ENCODE measurements around the gene PSMA6.

Gene PSMA6

DNA sequence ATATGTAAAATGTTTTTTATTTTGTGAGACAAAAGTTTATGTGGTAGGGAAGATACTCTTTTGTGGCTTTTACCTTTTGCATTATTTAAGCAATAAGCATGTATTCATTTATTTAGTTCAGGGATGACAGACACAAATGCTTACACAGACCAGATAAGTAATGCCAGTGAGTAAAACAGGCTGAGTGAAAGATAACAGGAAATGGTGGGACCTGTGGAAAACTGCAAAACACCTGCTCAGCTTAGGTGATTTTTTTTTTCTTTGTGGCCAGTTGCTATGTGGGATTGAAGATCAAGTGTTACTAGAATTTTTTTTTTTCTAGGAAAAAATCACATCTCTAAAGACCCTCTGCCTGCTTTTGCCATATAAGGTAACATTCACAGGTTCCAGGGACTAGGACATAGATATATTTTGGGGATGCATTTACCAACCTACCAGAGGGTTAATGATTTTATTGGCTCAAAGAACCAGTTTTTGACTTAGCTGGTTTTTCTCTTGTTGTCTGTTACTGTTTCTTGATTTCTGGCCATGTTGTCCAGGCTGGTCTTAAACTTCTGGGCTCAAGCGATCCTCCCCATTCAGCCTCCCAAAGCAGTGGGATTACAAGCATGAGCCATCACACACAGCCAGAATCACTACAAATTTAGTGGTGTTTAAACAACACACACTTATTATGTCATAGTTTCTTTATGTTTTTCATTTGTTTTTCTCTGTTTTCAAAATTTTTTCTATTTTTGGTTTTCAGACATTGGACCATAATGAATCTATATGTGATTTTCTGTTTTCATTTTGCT, 9.8 kb downstream of the PSMA6 start:
- TF ChIP-seq, protein P1, sequence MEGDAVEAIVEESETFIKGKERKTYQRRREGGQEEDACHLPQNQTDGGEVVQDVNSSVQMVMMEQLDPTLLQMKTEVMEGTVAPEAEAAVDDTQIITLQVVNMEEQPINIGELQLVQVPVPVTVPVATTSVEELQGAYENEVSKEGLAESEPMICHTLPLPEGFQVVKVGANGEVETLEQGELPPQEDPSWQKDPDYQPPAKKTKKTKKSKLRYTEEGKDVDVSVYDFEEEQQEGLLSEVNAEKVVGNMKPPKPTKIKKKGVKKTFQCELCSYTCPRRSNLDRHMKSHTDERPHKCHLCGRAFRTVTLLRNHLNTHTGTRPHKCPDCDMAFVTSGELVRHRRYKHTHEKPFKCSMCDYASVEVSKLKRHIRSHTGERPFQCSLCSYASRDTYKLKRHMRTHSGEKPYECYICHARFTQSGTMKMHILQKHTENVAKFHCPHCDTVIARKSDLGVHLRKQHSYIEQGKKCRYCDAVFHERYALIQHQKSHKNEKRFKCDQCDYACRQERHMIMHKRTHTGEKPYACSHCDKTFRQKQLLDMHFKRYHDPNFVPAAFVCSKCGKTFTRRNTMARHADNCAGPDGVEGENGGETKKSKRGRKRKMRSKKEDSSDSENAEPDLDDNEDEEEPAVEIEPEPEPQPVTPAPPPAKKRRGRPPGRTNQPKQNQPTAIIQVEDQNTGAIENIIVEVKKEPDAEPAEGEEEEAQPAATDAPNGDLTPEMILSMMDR (IDR thresholded peaks at IDR 0.05; ENCODE audit: poor library complexity, severe bottlenecking): no peak
- ATAC-seq (ENCODE audit: low read depth) (no peak), DNase-seq (ENCODE audit: low spot score) (no peak)
- no peaks in the 10 kb centered on the region for H3K9me3 ChIP-seq (ENCODE audit: severe bottlenecking)
- H3K27ac ChIP-seq (ENCODE audit: poor library complexity, severe bottlenecking): no peak overlapping the region
- no peak overlapping the region for H3K4me3 ChIP-seq (ENCODE audit: severe bottlenecking)
- H3K4me1 ChIP-seq (ENCODE audit: insufficient read depth, poor library complexity, severe bottlenecking): peaks cover 15% of the 10 kb centered on the region
- peaks cover 62% of the 10 kb centered on the region for H3K36me3 ChIP-seq (ENCODE audit: low read depth)
- H3K27me3 ChIP-seq (ENCODE audit: insufficient read depth, poor library complexity, severe bottlenecking): no peaks in the 10 kb centered on the region

DNA sequence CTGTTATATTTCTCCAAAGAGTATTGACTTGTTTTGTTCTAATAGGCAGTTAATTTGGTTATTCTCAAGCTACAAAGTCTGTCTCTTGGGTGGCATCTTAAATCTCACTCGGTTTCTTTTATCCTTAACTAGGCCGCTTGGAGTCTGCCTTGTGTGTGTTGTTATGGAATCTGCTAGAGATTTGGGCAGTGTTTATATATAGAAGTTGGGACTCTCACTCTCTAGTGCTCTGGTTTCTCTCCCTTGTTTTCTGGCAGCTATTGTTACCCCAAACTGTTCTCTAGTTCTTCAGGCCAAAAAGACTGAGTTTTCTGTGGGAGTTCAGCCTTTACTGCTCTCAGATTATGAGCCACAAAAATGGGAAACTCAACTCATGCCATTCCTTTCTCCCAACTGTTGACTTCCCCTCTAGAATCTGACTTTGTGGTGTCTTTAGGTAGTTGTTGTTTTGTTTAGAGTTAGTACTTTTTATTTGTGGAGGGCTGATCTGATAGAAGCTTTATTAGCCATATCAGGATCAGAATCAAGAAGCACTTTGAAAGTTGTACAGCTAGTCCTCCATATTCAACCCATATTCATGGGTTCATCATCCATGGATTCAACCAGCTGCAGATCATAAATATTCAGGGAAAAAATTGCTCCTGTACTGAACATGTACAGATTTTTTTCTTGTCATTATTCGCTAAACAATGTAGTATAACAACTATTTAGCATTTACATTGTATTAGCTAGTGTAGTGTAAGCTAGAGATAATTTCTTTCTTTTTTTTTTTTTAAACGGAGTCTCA, 11.2 kb downstream of the PSMA6 start:
- Histone ChIP-seq H3K9me3 (ENCODE audit: severe bottlenecking) (no peaks in the 10 kb centered on the region), H3K27me3 (ENCODE audit: insufficient read depth, poor library complexity, severe bottlenecking) (no peaks in the 10 kb centered on the region), H3K4me3 (ENCODE audit: severe bottlenecking) (no peak overlapping the region), H3K4me1 (ENCODE audit: insufficient read depth, poor library complexity, severe bottlenecking) (peaks cover 15% of the 10 kb centered on the region), H3K36me3 (ENCODE audit: low read depth) (peaks cover 67% of the 10 kb centered on the region), H3K27ac (ENCODE audit: poor library complexity, severe bottlenecking) (no peak overlapping the region)
- TF ChIP-seq, protein P1 (IDR thresholded peaks at IDR 0.05; ENCODE audit: poor library complexity, severe bottlenecking): no peak
- DNase-seq (ENCODE audit: low spot score) (no peak), ATAC-seq (ENCODE audit: low read depth) (no peak)

DNA sequence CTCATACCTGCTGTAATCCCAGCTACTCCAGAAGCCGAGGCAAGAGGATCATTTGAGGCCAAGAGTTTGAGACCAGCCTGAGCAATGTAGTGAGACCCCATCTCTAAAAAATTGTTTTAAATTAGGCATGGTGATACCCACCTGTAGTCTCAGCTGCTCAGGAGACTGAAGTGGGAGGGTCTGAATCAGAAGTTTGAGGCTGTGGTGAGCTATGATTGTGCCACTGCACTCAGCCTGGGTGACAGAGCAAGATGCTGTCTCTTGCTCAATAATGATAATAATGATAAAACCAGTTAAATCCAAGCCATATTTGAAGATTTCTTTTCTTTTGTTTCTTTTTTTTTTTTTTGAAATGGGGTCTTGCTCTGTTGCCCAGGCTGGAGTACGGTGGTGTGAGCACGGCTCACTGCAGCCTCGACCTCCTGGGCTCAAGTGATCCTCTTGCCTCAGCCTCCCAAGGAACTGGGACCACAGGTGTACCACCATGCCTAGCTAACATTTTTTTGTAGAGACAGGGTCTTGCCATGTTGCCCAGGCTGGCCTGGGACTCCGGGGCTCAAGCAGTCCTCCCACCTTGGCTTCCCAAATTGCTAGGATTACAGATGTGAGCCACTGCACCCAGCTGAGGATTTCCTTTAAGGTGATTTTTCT, 12.8 kb downstream of the PSMA6 start:
- Histone ChIP-seq H3K4me3 (ENCODE audit: severe bottlenecking) (no peak overlapping the region), H3K27me3 (ENCODE audit: insufficient read depth, poor library complexity, severe bottlenecking) (no peaks in the 10 kb centered on the region), H3K4me1 (ENCODE audit: insufficient read depth, poor library complexity, severe bottlenecking) (peaks cover 8% of the 10 kb centered on the region), H3K27ac (ENCODE audit: poor library complexity, severe bottlenecking) (no peak overlapping the region), H3K36me3 (ENCODE audit: low read depth) (peaks cover 78% of the 10 kb centered on the region), H3K9me3 (ENCODE audit: severe bottlenecking) (no peaks in the 10 kb centered on the region)
- DNase-seq (ENCODE audit: low spot score) (no peak), ATAC-seq (ENCODE audit: low read depth) (no peak)
- TF ChIP-seq, protein P1 (IDR thresholded peaks at IDR 0.05; ENCODE audit: poor library complexity, severe bottlenecking): no peak

DNA sequence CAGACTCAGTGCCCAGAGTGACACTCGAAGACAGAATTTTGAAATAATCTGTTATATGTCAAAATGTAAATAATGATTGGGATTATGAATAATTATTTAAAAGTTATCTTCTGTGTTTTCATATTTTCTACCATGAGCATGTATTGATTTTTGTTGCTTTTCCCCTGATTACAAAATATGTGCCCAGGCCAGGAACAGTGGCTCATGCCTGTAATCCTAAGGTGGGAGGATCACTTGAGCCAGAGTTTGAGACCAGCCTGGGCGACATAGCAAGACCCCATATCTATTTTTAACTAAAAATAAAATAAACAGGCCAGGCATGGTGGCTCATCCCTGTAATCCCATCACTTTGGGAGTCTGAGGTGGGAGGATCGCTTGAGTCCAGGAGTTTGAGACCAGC, 13.5 kb downstream of the PSMA6 start:
- peaks cover 6% of the 10 kb centered on the region for H3K4me1 ChIP-seq (ENCODE audit: insufficient read depth, poor library complexity, severe bottlenecking)
- TF ChIP-seq, protein P1 (IDR thresholded peaks at IDR 0.05; ENCODE audit: poor library complexity, severe bottlenecking): no peak
- H3K27me3 ChIP-seq (ENCODE audit: insufficient read depth, poor library complexity, severe bottlenecking): no peaks in the 10 kb centered on the region
- ATAC-seq (ENCODE audit: low read depth) (no peak), DNase-seq (ENCODE audit: low spot score) (no peak)
- no peak overlapping the region for H3K4me3 ChIP-seq (ENCODE audit: severe bottlenecking)
- no peaks in the 10 kb centered on the region for H3K9me3 ChIP-seq (ENCODE audit: severe bottlenecking)
- no peak overlapping the region for H3K27ac ChIP-seq (ENCODE audit: poor library complexity, severe bottlenecking)
- peaks cover 81% of the 10 kb centered on the region for H3K36me3 ChIP-seq (ENCODE audit: low read depth)

Measured in RWPE2 (cell line).